NCI-H2107 treated with DMSO at 0.1 percent for 48 hours (cell line): ENCODE results near the gene CAMK1D.

Source experiments
- DNase-seq: peaks from one replicate; lab custom pipeline; 2025; ENCODE audit not compliant: unreplicated experiment; lab: John Stamatoyannopoulos, UW

CAMK1D gene

DNA sequence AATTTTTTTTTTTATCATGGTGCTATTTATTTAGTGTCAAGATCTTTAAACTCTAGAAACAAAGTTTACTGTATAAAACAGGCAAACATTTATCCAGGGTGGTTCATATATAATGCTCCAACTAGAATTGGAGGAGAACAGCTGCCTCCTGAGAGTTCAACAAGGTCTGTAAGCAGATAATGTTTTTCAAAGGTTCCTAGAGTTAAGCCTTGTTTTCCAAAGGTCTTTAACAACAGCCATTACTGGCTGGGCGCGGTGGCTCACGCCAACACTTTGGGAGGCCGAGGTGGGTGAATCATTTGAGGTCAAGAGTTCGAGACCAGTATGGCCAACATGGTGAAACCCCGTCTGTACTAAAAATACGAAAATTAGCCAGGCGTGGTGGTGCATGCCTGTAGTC is 335.4 kb downstream of the CAMK1D start:
- no peak for DNase-seq

DNA sequence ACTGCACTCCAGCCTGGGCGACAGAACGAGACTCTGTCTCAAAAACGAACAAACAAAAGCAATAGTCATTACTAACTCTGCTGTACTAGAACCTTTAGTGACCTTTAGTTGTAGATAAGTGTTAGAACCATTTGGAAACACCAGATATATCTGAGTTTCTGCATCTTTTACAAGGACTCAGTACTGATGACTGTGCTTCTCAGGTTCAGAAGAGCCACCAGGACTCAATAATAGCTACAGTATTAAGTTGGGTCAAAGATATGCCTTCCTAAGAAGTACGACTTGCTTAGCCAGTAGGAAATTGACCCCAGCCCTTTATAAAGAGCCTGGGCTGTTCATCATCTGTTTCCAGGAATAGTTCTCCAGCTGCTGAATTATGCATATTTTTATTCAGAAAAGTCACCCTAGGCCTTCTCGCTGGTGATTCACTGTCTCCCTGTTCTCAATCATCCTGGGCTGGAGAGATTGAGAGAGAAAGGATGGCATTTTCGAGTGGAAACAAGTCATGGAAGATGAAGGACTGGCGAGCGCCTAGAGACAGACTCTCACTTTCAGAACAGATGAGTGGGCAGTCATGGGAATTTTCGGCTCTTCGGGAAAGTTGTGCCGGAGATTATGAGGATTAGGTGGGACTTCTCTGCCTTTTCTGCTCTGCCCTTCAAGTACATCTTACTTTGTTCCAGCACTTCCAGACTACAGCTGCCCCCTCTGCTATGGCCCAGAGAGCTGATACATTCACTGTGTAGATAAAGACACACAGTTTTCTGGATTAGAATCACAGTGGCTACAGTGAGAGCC is 336.1 kb downstream of the CAMK1D start:
- DNase-seq, result no peak

DNA sequence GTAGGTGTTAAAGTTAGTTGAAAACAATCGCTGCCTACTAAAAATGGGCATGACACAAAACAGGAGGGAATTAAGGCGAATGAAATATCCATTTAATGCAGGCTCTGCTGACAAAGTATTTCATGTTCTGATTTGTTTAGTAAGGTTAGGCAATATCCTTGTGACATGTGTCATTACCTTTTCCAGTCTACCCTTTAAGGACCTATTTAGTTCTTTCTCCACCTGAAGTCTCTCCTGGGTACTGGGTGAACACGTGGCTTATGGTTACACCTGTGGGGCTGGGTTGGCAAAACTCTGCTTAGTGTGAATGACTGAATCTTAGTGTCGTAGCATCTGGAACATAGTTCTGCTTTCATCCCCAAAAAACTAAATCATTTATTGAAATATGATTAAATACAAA is 338.6 kb downstream of the CAMK1D start:
- no peak for DNase-seq

DNA sequence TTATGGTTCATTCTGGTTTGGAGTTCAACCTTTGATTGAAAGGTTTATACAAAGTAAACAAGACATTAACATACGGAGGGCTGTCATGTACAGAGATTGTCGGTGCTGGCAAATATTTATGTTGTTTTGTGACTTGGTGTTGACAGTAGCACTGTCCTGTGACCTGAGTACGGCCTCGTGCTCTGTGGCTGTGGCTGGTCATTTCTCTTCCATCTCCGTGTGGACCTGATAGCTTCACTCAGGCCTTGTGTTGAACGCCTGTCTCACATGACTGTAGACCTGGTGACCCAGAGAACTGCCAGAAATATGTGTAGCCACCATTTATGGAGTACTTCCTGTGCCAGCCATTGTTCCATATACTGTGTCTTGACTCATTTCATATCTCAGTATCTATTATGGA is 340.5 kb downstream of the CAMK1D start:
- DNase-seq, result no peak

DNA sequence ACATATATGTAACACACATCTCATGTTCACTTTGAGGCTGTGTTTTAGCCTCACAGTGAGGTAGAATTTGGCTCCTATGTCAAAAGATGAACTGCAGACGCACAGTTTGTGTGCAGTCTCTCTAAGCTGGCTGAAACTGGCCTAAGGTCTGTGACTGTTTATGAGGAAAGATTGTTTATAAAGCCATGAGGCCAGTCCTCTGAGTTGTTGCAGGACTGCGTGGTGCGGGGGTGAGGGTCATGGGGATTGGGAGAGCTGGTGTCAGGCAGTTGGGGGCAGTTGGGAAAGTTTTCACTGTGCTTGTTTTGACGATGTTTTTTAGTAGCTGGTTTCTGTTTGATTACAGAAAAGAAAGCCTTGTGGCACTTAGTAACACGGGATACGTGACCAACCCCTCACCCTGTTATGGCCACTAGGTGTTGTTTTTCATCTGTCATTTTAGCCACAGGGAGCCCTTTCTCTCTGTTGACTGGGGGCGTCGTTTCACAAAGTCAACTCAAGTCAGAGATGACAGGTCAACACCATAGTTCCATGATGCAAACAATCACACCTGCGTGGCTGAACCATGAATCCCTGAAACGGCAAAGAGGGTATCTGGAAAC is 341.3 kb downstream of the CAMK1D start:
- peak; percentile 22 for DNase-seq

DNA sequence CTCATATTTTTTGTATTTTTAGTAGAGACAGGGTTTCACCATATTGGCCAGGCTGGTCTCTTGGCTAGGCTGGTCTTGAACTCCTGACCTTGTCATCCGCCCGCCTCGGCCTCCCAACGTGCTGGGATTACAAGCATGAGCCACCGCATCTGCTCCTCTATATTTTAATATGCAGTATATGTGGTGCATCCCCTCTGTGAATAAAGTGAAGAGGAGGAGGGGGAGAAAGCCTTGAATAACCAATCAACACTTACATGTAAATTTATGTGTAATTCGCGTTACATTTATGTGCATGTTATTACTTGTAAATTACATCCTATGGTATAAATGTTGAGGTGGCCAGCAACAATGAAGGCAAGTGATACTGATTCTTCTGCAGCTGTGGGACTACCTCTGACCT is 342.2 kb downstream of the CAMK1D start:
- no peak for DNase-seq

DNA sequence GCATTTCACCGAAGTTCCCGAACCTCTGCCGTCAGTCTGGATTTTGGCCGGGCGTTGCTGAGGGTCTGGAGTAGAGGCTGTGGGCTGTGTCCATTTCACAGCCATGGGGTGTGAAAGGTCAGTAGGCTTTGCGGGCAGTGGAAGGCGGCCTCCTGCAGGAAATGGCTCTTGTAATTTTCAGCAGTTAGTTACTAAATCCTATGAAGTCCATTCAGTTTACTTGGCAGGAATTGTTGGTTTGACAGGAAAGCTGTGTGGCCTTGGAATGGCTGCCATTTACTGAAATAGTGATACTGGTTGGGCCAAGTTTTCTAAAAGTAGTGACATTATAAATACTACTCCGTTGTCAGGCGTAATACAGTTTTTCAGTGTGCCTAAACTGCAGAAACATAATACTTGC is 348.4 kb downstream of the CAMK1D start:
- DNase-seq, result no peak

DNA sequence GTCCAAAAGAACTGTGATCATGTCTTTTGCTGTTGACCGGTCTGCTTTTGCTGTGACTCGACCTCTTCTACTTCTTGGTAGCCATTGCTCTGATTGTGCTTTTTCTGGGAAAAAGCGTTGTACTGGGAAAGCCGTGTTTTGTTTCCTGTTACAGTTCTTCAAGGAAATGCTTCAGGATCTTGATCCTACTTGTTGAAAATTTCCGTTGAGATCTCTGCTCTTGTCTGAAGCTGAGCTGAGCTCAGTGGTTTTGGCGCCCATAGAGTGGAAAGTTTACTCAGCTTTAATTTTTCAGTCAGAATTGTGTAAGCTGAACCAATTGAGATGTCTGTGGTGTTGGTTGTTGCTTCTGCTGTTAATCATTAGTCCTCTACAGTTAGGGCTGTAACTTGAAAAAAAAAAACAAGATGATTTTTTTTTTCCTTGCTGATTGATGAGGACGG is 349.9 kb downstream of the CAMK1D start:
- no peak for DNase-seq

DNA sequence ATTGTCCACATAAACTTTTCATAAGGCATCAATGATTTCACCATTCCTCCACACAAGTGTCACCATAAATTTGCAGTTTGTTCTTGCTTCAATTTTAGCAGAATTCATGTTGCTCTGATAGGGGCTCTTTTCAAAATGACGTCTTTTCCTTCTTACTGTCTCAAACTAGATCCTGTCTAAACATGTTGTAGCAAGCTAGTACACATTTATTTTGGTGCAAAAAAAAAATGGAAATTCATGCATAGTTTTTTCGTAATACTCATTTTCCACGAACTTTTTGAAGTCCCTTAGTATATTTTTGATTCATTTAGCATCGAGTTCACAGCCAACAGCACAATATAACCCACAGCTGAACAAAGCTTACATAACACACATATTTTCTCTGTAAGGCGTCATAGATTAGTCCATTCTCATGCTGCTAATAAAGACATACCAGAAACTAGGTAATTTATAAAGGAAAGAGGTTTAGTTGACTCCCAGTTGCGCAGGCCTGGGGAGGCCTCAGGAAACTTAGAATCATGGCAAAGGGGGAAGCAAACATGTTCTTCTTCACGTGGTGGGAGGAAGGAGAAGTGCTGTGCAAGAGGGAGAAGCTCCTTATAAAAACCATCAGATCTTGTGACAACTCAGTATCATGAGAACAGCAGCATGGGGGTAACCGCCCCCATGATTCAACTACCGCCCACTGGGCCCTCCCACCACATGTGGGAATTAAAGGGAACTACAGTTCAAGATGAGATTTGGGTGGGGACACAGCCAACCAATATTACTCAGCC is 350.6 kb downstream of the CAMK1D start:
- no peak for DNase-seq

DNA sequence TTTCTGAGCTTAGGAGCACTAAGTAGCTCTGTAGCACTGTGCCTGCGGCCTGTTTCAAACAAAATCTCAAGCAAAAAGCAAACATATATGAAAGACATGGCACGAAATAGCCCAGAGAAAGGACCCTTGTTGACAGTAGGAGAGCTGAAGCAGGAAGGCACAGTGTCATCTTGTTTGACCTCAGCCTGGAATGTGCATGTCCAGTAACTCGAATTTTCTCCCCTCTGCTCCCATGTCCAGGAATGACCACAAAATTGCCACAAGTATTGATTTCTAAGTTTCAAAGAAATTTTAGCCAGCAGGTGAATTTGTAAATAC is 351.2 kb downstream of the CAMK1D start:
- DNase-seq, result no peak

DNA sequence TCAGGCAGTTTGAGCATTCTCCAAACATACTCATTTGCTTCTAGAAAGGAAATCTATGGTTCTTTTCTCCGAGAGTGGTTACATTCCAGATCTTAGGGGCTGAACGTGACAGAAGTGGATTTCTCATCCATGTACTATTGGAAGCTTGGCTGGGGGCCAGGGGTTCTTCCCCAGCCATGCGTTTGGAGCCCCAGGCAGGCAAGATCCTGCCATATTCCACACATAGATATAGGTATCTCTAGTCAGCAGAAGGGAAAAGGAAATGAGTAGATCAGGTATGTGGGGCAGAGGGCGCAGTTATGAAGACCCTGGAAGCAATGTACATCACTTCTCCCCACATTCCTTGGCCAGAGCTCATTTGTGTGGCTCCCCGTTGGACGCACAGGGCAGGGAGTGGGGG is 352.3 kb downstream of the CAMK1D start:
- no peak for DNase-seq

DNA sequence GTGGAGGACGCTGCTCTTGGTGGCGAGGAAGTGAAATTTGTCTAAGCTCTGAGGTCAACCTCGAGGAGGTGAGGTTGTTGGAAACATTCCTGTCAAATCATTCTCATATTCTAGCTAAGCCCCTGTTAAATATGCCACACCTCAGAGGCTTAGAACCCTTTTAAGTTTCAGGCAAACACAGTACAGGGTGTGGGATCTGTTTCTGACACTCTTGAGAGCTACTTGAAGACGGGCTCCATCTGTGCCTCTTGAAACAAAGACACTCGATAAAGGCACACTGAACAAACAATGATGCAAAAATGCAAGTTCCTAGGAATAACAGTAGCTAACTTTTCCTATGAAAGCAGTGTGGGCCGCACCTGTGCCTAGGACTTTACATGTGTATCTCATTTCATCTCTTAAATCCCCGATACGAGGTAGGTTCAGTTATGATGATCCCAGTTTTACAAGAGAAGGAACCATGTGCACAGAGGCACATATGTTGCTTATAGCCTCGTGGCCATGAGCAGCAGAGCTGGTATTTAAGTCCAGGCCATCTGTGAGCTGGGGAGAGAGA is 352.9 kb downstream of the CAMK1D start:
- no peak for DNase-seq

DNA sequence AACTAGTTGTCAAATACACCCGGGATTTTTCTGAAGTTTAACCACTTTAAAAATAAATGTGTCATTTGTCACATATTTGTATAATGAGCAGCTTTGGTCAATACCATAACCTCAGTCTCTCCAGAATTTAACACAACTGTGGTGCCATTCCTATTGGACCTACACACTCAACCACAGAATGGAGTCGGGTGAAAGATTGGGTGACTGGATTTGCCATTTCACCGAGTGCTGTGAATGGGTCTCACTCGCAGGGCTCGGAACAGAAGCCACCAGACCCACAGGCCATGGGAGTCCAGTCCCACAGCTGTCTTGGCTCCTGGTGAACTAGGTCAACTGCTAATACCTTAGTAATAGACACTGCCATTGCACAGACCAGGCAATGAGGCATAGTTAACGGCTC is 353.8 kb downstream of the CAMK1D start:
- no peak for DNase-seq

DNA sequence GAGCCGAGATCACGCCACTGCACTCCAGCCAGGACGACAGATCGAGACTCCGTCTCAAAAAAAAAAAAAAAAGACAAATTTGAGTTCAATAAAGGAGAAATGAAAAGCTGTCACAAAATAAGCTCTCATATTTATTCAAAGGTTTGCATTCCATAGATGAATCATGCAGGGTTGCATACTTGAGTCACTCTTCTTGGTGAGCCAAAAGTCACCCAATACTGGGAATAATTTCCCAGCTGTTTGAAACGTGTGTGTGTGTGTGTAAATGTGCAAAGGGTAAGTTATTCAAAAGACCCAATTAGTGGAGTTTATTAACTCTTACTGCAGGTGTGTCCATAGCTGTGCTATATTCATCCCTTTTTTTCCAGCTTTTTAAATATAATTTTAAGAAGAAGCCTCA is 354.5 kb downstream of the CAMK1D start:
- DNase-seq, result no peak

DNA sequence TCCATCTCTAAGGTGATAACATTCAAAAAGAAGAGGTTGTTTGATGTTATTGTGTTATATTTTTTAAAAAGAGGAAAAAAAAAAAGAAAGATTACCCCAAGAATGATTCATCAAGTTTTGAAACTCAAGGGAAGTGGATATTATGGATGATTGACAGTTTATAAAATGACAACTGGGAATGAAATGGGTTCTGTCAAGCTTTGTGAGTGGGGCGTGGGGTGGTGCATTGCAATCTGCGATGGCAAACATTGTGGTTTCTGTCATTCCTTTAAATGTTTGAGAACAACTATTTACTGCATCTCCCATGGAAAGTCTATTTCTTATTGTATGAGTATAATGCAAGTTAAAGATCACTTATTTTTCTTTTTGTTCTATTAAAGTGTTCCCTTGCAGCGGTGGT is 355.1 kb downstream of the CAMK1D start:
- no peak for DNase-seq

DNA sequence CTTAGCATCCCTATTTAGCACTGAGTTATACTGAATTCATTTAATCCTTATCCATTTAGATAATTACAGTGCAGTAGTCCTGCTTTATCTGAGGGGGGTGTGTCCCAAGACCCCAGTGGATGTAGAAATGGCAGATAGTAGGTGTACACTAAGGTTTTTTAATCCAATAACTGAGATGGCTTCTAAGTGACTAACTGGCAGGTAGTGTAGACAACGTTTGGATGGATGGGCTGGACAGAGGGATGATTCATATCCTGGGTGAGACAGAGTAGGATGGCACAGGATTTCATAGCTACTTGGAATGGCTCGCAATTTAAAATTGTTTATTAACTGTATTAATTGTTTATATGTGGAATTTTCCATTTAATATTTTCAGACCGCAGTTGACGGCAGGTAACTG is 356.6 kb downstream of the CAMK1D start:
- no peak for DNase-seq

DNA sequence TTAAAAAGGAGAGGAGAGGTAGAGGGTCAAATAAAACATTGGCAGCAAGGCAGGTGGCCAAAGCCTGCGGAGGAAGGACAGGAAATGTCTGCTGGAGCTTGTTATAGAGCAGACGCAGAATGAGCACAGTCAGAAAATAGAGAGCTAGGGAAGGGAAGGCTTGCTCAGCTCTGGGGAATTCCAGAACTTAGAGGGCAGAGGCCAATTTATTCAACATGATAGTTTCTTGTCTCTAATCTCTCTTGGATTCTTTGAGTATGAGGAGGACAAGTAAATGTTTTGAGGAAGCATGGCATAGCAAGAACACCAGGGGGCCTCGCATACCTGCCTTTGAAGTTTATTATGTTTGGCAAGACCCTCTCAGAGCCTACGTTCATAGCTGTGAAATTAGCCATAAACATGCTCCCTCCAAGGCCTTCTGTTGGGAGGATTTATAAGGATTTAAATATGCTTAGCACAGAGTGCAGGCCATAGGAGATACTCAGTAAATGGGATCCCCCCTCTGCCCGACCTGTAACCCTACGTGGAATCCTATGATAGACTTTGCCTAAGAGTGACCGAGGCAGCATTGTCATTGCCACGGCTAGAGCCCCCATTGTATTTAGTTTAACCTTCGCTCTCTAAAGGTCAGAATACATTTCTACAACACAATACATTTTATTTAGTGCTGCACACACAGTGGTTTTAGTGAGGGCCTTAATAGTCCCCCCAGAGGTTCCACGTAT is 358.3 kb downstream of the CAMK1D start:
- no peak for DNase-seq

DNA sequence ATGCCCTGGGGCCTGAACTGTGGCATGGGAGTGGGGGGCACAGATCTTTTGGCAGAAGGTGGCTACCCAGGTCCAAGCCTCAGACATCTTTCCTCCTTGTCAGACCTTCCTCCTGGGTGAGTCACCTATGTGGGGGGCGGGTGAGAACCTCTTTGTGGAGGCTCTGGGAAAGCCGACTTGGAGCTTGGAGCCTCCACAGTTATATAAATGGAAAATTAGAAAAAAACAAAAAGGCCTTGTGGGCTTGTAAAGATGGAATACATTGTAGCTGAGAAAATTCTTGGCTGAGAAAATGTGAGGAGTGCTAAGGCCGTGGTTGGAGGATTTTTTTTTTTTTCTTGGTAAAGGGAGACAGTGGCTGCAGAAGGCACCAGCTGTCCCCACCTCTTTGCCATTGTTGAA is 359.7 kb downstream of the CAMK1D start:
- DNase-seq, result no peak

DNA sequence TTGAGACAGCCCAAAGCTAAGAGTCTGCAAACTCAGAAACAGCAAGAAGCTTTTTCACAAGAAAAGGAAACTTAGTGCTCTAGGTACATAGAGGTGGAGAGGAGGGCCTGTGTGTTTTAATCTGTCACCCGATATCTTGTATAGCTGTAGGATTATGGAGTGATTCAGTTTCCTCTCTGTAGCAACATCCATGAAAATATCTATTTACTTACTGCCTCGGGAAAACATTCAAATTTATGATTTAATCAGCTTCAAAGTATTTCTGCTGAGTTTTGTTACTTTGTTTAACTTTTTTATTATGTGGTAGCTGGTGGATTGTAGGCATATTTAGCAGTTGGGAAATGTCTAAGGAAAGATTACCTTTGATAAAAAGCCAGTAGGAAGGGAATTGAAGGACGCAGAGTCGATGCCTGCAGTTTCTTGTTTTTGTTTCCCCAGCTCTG is 360.2 kb downstream of the CAMK1D start:
- DNase-seq, result peak; percentile 60

DNA sequence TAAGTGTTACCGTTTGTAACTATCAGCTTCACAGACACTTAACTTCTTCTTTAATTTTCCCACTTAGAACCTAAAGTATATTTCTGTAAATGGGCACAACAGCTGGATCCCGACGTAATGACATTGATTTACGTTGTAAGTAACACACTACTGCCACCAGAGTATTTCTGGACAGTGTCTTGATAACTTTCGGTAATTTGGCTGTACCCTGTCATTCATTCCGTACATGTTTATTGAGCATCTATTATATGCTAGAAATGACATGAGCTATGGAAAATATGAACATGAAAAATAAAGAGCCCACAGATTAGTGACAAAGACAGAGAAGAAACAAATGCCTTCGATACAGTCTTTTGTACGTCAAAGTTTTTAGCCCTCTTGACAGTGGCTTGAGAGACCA is 360.8 kb downstream of the CAMK1D start:
- no peak for DNase-seq
